ENCODE measurements around the gene DUSP2. TPM values are rescaled to one million over a fixed set of nuclear protein-coding genes. Genes with fewer than 3 reads are reported as not detected.

DUSP2 gene
- total and polyA plus RNA-seq, 2 donors (not counting 1 experiment from before 2014, with no cell fraction given): 69.8 to 433 TPM

GRCh38 chr2:96110621-96111256 lies 34.5 kb downstream of the DUSP2 start:
- no peak overlapping the region for H3K27ac Mint-ChIP-seq
- H3K4me2 ChIP-seq (replicated peaks; ENCODE audit: low read depth, low read length, poor library complexity, severe bottlenecking): no peak overlapping the region
- no peak overlapping the region for H3K4me3 Mint-ChIP-seq
- CTCF ChIA-PET: no interaction called here
- intact Hi-C loops (cut with micrococcal nuclease): no loop called here
- H3K27ac ChIP-seq (ENCODE audit: low read length in 2 of 2): no peak overlapping the region
- ATAC-seq (ENCODE audit: low read depth) (no peak), DNase-seq (no peak)
- H3K4me3 ChIP-seq (ENCODE audit: control extremely low read depth in 1 of 5, extremely low read depth in 1 of 5, insufficient read depth in 1 of 5, low read depth in 2 of 5, low read length in 4 of 5): no peak overlapping the region
- H3K36me3 ChIP-seq (replicated peaks in 1 of 2; ENCODE audit: control extremely low read depth in 1 of 2, control insufficient read depth in 1 of 2, extremely low read depth in 1 of 2, insufficient read depth in 2 of 2, low read length in 1 of 2): no peaks in the 10 kb centered on the region
- no peaks in the 10 kb centered on the region for H3K9me3 Mint-ChIP-seq (ENCODE audit: insufficient read depth)
- peaks cover 0 to 1% of the 10 kb centered on the region in 2 donors for H3K4me1 ChIP-seq (ENCODE audit: control insufficient read depth in 2 of 2, insufficient read depth in 2 of 2, low read length in 2 of 2)
- H3K4me1 Mint-ChIP-seq: peaks cover 5% of the 10 kb centered on the region
- H2AFZ ChIP-seq (ENCODE audit: insufficient read depth, low read depth, low read length, poor library complexity, severe bottlenecking): no peak overlapping the region
- H3K9ac ChIP-seq (ENCODE audit: low read length): no peak overlapping the region
- peaks cover 0 to 3% (median under 1%) of the 10 kb centered on the region in 4 experiments for H3K27me3 ChIP-seq (replicated peaks in 1 of 4; ENCODE audit: control extremely low read depth in 1 of 4, control insufficient read depth in 3 of 4, insufficient read depth in 4 of 4, low read length in 3 of 4)
- TF ChIP-seq, protein P1, sequence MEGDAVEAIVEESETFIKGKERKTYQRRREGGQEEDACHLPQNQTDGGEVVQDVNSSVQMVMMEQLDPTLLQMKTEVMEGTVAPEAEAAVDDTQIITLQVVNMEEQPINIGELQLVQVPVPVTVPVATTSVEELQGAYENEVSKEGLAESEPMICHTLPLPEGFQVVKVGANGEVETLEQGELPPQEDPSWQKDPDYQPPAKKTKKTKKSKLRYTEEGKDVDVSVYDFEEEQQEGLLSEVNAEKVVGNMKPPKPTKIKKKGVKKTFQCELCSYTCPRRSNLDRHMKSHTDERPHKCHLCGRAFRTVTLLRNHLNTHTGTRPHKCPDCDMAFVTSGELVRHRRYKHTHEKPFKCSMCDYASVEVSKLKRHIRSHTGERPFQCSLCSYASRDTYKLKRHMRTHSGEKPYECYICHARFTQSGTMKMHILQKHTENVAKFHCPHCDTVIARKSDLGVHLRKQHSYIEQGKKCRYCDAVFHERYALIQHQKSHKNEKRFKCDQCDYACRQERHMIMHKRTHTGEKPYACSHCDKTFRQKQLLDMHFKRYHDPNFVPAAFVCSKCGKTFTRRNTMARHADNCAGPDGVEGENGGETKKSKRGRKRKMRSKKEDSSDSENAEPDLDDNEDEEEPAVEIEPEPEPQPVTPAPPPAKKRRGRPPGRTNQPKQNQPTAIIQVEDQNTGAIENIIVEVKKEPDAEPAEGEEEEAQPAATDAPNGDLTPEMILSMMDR (IDR thresholded peaks at IDR 0.05): no peak
- no peak for TF ChIP-seq EZH2 (IDR thresholded peaks at IDR 0.05; ENCODE audit: borderline replicate concordance, insufficient read depth, low read depth, low read length, poor library complexity, severe bottlenecking)
- POLR2A ChIA-PET: no interaction called here
- H3K27me3 Mint-ChIP-seq: peaks cover 15% of the 10 kb centered on the region
- H3K79me2 ChIP-seq (ENCODE audit: control insufficient read depth, insufficient read depth, low read length): no peaks in the 10 kb centered on the region
- peaks cover 0 to 14% (median 3%) of the 10 kb centered on the region in 3 donors for H3K9me3 ChIP-seq (ENCODE audit: control extremely low read depth in 1 of 3, control insufficient read depth in 2 of 3, insufficient read depth in 1 of 3, low read length in 2 of 3)
- no peaks in the 10 kb centered on the region for H4K20me1 ChIP-seq (ENCODE audit: control insufficient read depth, insufficient read depth, low read length, poor library complexity, severe bottlenecking)
- WGBS (ENCODE audit: insufficient coverage): 83% methylated on average over 9 of the region's 13 CpGs

- Mint-ChIP-seq H3K4me3 (no peak overlapping the region), H3K27me3 (peaks cover 10% of the 10 kb centered on the region), H3K4me1 (no peaks in the 10 kb centered on the region), H3K27ac (no peak overlapping the region), H3K9me3 (ENCODE audit: insufficient read depth) (peaks cover 2% of the 10 kb centered on the region)
- H3K4me1 ChIP-seq (ENCODE audit: control insufficient read depth in 2 of 2, insufficient read depth in 2 of 2, low read length in 2 of 2): no peaks in the 10 kb centered on the region
- H3K79me2 ChIP-seq (ENCODE audit: control insufficient read depth, insufficient read depth, low read length): no peaks in the 10 kb centered on the region
- 90% methylated on average over 2 of the region's 3 CpGs for WGBS (ENCODE audit: insufficient coverage)
- POLR2A ChIA-PET: no interaction called here
- no peak overlapping the region for H3K27ac ChIP-seq (ENCODE audit: low read length in 2 of 2)
- no peak overlapping the region for H2AFZ ChIP-seq (ENCODE audit: insufficient read depth, low read depth, low read length, poor library complexity, severe bottlenecking)
- intact Hi-C loops (cut with micrococcal nuclease): no loop called here
- no peak for ATAC-seq (ENCODE audit: low read depth)
- peaks cover 0 to 3% (median 0%) of the 10 kb centered on the region in 4 experiments for H3K27me3 ChIP-seq (replicated peaks in 1 of 4; ENCODE audit: control extremely low read depth in 1 of 4, control insufficient read depth in 3 of 4, insufficient read depth in 4 of 4, low read length in 3 of 4)
- no peaks in the 10 kb centered on the region for H3K36me3 ChIP-seq (replicated peaks in 1 of 2; ENCODE audit: control extremely low read depth in 1 of 2, control insufficient read depth in 1 of 2, extremely low read depth in 1 of 2, insufficient read depth in 2 of 2, low read length in 1 of 2)
- H3K9ac ChIP-seq (ENCODE audit: low read length): no peak overlapping the region
- H3K4me3 ChIP-seq (ENCODE audit: control extremely low read depth in 1 of 5, extremely low read depth in 1 of 5, insufficient read depth in 1 of 5, low read depth in 2 of 5, low read length in 4 of 5): no peak overlapping the region
- DNase-seq: no peak
- TF ChIP-seq, protein P1 (IDR thresholded peaks at IDR 0.05): no peak
- no peak for TF ChIP-seq EZH2 (IDR thresholded peaks at IDR 0.05; ENCODE audit: borderline replicate concordance, insufficient read depth, low read depth, low read length, poor library complexity, severe bottlenecking)
- peaks cover 0 to 16% (median 10%) of the 10 kb centered on the region in 3 donors for H3K9me3 ChIP-seq (ENCODE audit: control extremely low read depth in 1 of 3, control insufficient read depth in 2 of 3, insufficient read depth in 1 of 3, low read length in 2 of 3)
- no peak overlapping the region for H3K4me2 ChIP-seq (replicated peaks; ENCODE audit: low read depth, low read length, poor library complexity, severe bottlenecking)
- H4K20me1 ChIP-seq (ENCODE audit: control insufficient read depth, insufficient read depth, low read length, poor library complexity, severe bottlenecking): no peaks in the 10 kb centered on the region
- CTCF ChIA-PET: no interaction called here
Measured at GRCh38 chr2:96109931-96110511, 35.2 kb downstream of the DUSP2 start.

Data from B cell (primary cell).